ENCODE measurements around the gene TMEM253.

Gene TMEM253

GRCh38 chr14:21071225-21072030 lies 29.4 kb upstream of the TMEM253 start:
- DNase-seq = peak; percentile 97

- DNase-seq = peak; percentile 81
These were observed 28.8 kb upstream of the TMEM253 start for GRCh38 chr14:21072031-21072473.

DNA sequence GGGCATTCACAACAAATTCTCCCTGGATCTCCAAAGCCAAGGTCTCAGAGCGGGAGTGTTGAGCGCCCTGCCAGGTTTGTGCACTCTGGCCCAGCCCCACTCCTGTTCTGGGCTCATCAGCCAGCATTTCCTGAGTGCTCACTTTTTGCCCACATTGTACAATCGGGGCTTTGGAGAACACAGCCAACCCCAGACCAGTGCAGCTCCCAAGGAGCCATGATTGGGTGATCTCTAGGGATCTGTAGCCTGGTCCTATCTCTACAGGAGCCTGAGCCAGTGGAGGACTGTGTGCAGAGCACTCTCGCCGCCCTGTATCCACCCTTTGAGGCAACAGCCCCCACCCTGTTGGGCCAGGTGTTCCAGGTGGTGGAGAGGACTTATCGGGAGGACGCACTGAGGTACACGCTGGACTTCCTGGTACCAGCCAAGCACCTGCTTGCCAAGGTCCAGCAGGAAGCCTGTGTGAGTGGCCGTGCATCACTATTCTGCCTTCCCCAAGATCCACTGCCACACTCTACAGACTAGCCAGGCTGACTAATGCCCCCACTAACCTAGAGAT lies 28.0 kb upstream of the TMEM253 start:
- no peak for DNase-seq

- no peak for DNase-seq
These were observed 26.9 kb upstream of the TMEM253 start for GRCh38 chr14:21073921-21074320.

DNA sequence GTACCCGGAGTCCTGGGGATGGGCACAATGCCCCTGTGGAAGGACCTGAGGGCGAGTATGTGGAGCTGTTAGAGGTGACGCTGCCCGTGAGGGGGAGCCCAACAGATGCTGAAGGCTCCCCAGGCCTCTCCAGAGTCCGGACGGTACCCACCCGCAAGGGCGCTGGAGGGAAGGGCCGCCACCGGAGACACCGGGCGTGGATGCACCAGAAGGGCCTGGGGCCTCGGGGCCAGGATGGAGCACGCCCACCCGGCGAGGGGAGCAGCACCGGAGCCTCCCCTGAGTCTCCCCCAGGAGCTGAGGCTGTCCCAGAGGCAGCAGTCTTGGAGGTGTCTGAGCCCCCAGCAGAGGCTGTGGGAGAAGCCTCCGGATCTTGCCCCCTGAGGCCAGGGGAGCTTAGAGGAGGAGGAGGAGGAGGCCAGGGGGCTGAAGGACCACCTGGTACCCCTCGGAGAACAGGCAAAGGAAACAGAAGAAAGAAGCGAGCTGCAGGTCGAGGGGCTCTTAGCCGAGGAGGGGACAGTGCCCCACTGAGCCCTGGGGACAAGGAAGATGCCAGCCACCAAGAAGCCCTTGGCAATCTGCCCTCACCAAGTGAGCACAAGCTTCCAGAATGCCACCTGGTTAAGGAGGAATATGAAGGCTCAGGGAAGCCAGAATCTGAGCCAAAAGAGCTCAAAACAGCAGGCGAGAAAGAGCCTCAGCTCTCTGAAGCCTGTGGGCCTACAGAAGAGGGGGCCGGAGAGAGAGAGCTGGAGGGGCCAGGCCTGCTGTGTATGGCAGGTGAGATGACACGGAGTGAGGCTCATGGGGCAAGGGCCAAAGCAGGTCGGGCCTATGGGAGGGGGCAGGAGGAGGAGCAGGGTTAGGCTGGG lies 26.2 kb upstream of the TMEM253 start:
- DNase-seq = no peak

- no peak for DNase-seq
These were observed 25.0 kb upstream of the TMEM253 start for GRCh38 chr14:21075719-21076437.

DNA sequence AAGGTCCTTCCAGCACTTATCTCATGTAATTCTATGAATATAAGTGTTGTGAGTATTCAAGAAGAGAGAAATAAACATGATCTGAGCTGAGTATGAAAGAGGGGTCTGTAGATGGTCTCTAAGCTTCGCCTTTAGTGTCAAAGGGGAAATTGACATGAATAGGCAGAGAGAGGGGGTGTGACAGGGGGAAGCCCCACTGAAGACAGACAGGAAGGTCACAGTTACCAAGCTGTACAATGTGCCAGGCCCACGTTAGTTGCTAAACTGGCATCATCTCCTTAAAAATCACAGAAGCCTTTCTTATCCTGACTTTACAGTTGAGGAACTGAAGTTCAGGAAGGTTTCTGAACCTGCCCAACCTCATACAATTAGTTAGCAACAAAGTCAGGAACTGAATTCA lies 23.2 kb upstream of the TMEM253 start:
- DNase-seq = no peak

DNA sequence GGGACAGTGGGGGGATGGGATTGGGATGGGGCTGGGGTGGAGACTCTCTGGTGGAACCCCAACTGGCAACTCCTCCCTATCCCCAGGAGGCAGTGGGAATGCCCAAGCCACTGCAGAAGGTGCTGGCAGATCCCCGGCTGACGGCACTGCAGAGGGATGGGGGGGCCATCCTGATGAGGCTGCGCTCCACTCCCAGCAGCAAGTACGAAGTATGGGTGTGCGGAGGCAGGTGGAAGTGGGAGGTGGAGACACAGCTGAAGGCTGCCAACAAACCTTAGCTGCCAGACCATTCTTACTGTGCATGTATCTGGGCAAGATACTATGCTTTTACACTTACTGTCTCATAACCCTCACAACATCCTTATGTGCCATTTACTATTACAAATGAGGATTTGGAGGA lies 22.6 kb upstream of the TMEM253 start:
- DNase-seq = no peak

- no peak for DNase-seq
These were observed 22.1 kb upstream of the TMEM253 start for GRCh38 chr14:21078726-21079125.

DNA sequence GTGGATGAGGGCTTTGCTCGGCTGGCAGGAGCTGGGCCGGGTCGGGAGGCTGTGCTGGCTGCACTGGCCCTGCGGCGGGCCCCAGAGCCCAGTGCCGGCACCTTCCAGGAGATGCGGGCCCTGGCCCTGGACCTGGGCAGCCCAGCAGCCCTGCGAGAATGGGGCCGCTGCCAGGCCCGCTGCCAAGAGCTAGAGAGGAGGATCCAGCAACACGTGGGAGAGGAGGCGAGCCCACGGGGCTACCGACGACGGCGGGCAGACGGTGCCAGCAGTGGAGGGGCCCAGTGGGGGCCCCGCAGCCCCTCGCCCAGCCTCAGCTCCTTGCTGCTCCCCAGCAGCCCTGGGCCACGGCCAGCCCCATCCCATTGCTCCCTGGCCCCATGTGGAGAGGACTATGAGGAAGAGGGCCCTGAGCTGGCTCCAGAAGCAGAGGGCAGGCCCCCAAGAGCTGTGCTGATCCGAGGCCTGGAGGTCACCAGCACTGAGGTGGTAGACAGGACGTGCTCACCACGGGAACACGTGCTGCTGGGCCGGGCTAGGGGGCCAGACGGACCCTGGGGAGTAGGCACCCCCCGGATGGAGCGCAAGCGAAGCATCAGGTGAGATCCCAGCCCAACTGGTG lies 19.2 kb upstream of the TMEM253 start:
- DNase-seq = no peak

GRCh38 chr14:21083565-21084325 lies 17.1 kb upstream of the TMEM253 start:
- no peak for DNase-seq

DNA sequence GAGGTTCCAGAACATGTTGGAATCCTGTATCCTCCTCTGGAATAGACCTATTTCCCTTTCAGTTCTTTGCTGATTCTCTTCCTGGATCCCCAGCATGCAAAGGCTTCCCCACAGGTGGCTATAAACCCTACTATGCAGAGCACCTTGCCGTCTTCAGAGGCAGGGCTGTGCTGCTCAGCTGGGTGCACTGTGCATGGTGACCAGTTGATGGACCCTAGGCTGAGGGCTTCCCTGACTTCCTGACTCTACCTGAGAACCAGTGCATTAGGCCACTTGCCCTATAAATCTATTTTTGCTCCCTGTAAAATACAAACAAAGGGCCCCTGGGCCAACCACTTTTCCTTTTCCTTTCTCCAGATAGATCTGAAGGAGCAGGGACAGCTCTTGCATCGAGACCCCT lies 16.5 kb upstream of the TMEM253 start:
- no peak for DNase-seq

DNA sequence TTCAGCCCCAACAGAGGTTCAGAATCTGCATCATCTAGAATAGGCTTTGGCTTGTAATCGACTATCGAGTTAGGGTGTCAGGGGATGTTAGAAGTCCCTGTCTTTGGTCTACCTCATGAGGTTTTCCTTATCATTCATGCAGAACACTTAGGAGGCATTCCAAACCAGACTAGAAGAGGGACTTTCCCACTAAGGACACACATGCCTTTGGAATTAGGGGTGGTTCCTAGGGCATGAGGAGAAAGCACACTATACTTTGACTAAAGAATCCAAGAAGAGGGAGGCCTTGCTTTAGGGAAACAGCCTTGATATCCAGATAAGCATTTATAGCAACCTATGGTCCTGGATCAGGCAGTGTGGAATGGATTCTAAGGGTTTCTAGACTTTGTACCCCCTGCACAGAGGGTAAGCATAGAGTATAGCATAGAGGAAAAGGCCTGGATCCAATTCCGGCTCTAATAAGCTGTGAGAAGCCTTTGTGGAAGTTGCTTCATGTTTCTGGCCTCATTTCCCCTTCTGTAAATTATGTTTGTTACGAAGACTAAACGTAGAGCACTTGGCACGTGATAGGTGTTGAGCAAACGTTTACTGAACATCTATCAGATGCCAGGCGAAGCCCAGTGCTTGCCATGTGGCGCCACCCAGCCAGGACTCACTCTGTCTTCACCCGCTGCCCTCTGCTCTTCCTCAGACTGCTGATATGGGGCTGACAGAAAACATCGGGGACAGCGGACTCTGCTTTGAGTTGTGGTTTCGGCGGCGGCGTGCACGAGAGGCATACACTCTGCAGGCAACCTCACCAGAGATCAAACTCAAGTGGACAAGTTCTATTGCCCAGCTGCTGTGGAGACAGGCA lies 15.6 kb upstream of the TMEM253 start:
- peak; percentile 68 for DNase-seq

DNA sequence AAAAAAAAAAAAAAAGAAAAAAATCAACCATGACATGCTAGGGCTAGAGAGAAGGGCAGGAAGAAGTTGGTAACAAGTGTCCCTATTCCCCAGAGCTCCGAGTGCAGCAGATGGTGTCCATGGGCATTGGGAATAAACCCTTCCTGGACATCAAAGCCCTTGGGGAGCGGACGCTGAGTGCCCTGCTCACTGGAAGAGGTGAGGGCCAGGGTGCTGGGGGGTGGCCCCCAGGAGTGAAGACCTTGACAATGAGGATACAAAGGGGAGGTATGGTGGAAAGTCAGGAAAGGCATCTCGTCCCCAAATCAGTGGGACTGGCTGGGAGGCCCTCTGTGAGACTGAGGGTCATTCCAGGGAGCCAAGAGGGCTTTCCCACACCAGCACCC lies 14.0 kb upstream of the TMEM253 start:
- DNase-seq = no peak

DNA sequence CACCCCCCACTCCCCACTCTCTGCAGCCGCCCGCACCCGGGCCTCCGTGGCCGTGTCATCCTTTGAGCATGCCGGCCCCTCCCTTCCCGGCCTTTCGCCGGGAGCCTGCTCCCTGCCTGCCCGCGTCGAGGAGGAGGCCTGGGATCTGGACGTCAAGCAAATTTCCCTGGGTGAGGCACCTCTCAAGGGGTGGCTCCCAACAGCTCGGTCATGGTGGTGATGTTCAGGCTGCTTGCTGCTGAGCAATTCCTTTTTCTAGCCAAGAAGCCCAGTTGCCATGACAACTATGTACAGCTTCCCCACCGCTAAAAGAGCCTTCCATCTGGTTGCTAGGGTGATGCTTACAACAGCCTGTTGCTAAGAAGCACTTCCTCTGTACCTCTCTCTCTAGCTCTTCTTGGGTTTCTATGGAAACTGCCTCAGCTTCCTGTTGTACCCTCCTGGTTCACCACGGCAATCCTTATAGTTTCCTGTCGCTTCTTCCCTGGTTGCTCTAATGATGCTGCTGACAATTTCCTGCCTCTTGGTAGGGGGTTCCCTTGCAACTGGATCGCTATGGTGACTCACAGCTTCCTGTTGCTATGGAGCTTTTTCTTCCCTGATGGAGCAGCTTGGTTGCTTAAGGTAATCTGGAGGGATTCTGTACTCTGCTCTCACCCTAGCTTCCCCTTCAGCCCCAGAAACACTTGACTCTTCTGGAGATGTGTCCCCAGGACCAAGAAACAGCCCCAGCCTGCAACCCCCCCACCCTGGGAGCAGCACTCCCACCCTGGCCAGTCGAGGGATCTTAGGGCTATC lies 13.4 kb upstream of the TMEM253 start:
- DNase-seq = peak; percentile 96

- DNase-seq = no peak
These were observed 12.2 kb upstream of the TMEM253 start for GRCh38 chr14:21088687-21089086.

- no peak for DNase-seq
These were observed 11.6 kb upstream of the TMEM253 start for GRCh38 chr14:21089271-21089670.

- no peak for DNase-seq
These were observed 11.0 kb upstream of the TMEM253 start for GRCh38 chr14:21089877-21090193.

DNA sequence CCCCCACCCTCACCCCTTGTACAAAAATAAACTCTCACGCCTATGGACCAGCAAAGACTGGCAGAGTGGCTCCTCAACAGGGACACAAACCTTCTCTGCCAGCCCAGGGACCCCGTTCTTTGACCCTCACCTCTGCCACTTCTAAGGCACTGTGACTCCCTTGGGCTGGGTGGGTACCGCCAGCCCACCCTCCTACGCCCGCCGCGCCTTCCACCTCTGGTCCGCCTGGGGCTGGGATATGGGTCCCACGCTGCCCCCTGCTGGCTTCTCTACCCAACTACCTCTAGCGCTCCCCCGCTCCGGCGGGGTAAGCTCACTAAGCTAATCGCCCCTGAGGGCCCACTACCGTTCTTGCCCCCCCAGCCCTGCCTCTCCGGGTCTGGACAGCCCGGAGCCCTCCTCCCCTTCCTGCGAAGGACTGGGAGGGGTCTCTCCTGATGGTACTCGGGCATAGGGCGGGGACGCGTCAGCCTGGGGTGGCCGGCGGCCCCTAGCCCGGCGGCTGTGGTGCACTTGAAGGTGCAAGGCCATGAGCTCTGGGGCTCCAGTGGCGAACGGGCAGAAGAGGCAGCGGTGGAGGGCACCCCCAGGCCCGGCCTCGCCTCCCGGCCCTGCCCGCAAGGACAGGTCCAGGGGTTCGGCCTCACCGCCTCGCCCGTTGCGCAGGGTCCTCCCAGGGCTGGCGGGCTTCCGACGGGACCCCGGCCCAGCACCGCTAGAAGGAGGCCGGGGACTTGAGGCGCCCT lies 10.5 kb upstream of the TMEM253 start:
- no peak for DNase-seq

Measured in fibroblast of skin of back (primary cell).